Effector memory CD8-positive, alpha-beta T cell (primary cell): ENCODE data around the gene PIK3R1.

ENCODE experiments used
- ATAC-seq: fragments of 150-1000 bp; cut with Tn5 transposase; replicated peaks from 2 replicates; pipeline ENCODE4 v1.10.0; 2021; ENCODE audit warnings: mild to moderate bottlenecking, moderate library complexity
- DNase-seq, 3 experiments: peaks; one replicate each; pipeline ENCODE4 v3.0.0; 2021
- H3K27ac Mint-ChIP-seq, 2 donors: one replicate each; pipeline ENCODE4 v1.8.0; 2022; ENCODE audit warnings: mild to moderate bottlenecking in 2 of 2, mixed read lengths in 2 of 2, moderate library complexity in 2 of 2
- H3K27me3 Mint-ChIP-seq, 2 donors: one replicate each; pipeline ENCODE4 v1.8.0; 2022; ENCODE audit warnings: mixed read lengths in 2 of 2
- H3K36me3 Mint-ChIP-seq: one replicate; pipeline ENCODE4 v1.8.0; 2022; ENCODE audit warnings: mild to moderate bottlenecking, moderate library complexity, mixed read lengths; ENCODE audit not compliant: insufficient read depth
- H3K4me1 Mint-ChIP-seq, 2 donors: one replicate each; pipeline ENCODE4 v1.8.0; 2022; ENCODE audit warnings: low read depth in 2 of 2, mixed read lengths in 2 of 2
- H3K4me3 Mint-ChIP-seq, 2 donors: one replicate each; pipeline ENCODE4 v1.8.0; 2022; ENCODE audit warnings: mild to moderate bottlenecking in 2 of 2, mixed read lengths in 2 of 2, moderate library complexity in 2 of 2
- H3K9me3 Mint-ChIP-seq, 2 donors: one replicate each; pipeline ENCODE4 v1.8.0; 2022; ENCODE audit warnings: mixed read lengths in 2 of 2

PIK3R1 gene

DNA sequence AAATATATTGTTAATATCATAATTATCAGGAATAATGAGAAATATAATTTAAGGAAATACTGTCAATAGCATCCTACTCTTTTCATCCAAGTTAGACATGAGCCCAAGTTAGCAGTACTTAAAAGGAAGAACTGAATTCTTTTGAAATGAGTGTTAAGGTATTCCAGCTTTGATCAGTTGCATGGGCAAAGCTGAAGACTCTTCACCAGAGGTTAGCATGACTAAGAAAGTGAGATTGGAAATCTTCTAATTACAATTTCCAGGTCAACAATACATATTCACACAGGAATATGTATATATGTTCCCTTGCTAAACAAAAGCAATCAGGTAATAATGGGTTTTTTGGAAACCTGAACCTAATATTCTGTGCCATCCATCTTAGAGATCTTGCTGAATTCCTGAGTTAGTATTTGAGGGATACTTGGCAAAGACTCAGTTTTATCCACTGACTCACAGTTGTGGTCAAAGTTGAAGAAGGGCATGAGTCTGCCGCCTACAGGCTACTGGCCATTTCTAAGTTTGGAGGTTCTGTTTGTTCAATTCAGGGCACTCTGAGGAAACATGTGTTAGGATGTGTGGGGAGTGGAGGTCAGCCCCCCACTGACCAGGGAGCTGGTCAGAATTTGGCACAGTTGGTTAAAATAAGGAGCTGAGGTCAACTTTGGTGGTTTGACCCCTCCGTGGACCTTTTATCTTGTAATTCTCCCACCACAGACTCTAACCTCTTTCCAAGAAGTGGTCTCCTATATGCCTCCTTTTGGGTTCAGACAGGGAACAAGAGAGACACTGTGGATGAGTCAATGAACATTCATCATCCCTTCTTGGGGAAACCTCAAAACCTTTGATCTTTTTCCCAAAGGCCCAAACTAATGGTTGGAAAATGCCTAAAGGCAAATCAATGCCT, 118.3 kb downstream of the PIK3R1 start:
- no peak overlapping the region for H3K4me3 Mint-ChIP-seq
- no peaks in the 10 kb centered on the region for H3K27me3 Mint-ChIP-seq
- no peak overlapping the region for H3K27ac Mint-ChIP-seq
- no peak for DNase-seq
- no peak for ATAC-seq
- no peaks in the 10 kb centered on the region for H3K4me1 Mint-ChIP-seq
- H3K36me3 Mint-ChIP-seq, result no peaks in the 10 kb centered on the region
- no peaks in the 10 kb centered on the region for H3K9me3 Mint-ChIP-seq

GRCh38 chr5:68334553-68334886, 119.0 kb downstream of the PIK3R1 start:
- no peaks in the 10 kb centered on the region for H3K4me1 Mint-ChIP-seq
- no peaks in the 10 kb centered on the region for H3K9me3 Mint-ChIP-seq
- ATAC-seq, result no peak
- no peak for DNase-seq
- H3K27me3 Mint-ChIP-seq, result no peaks in the 10 kb centered on the region
- no peak overlapping the region for H3K27ac Mint-ChIP-seq
- H3K36me3 Mint-ChIP-seq, result no peaks in the 10 kb centered on the region
- no peak overlapping the region for H3K4me3 Mint-ChIP-seq

DNA sequence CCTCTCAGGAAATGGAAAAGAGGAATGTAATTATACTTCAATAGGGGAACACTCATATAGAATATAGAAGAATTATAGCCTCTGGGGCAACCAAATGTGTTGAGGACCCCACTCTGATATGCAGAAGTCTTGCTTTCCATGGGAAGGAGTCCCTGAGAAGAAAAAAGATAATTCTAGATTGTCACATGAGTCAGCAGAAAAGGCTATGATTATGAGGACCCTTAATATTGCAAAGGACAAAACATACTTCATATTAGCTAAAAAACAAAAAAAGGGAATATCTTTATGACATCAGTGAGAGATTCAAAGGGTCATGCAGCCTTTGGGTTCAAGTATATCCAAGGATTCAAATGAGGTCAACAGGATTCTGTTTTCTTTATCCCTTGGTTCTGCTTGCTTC, 119.5 kb downstream of the PIK3R1 start:
- no peaks in the 10 kb centered on the region for H3K4me1 Mint-ChIP-seq
- H3K4me3 Mint-ChIP-seq, result no peak overlapping the region
- no peaks in the 10 kb centered on the region for H3K36me3 Mint-ChIP-seq
- H3K9me3 Mint-ChIP-seq, result no peaks in the 10 kb centered on the region
- DNase-seq (no peak), ATAC-seq (no peak)
- no peak overlapping the region for H3K27ac Mint-ChIP-seq
- H3K27me3 Mint-ChIP-seq, result no peaks in the 10 kb centered on the region

- no peaks in the 10 kb centered on the region for H3K9me3 Mint-ChIP-seq
- no peak overlapping the region for H3K27ac Mint-ChIP-seq
- DNase-seq (no peak), ATAC-seq (no peak)
- no peak overlapping the region for H3K4me3 Mint-ChIP-seq
- H3K36me3 Mint-ChIP-seq, result no peaks in the 10 kb centered on the region
- H3K27me3 Mint-ChIP-seq, result no peaks in the 10 kb centered on the region
- no peaks in the 10 kb centered on the region for H3K4me1 Mint-ChIP-seq
These were observed 120.6 kb downstream of the PIK3R1 start for GRCh38 chr5:68336200-68336599.

- DNase-seq (no peak), ATAC-seq (no peak)
- Mint-ChIP-seq H3K4me1 (no peaks in the 10 kb centered on the region), H3K4me3 (no peak overlapping the region), H3K27ac (no peak overlapping the region), H3K9me3 (no peaks in the 10 kb centered on the region), H3K27me3 (no peaks in the 10 kb centered on the region), H3K36me3 (no peaks in the 10 kb centered on the region)
These were observed 121.7 kb downstream of the PIK3R1 start for GRCh38 chr5:68337235-68337634.

- H3K9me3 Mint-ChIP-seq, result no peaks in the 10 kb centered on the region
- H3K4me1 Mint-ChIP-seq, result peaks cover 9 to 10% of the 10 kb centered on the region in 2 donors
- H3K27me3 Mint-ChIP-seq, result no peaks in the 10 kb centered on the region
- H3K27ac Mint-ChIP-seq, result no peak overlapping the region
- no peaks in the 10 kb centered on the region for H3K36me3 Mint-ChIP-seq
- ATAC-seq, result no peak
- no peak for DNase-seq
- no peak overlapping the region for H3K4me3 Mint-ChIP-seq
These were observed 124.4 kb downstream of the PIK3R1 start for GRCh38 chr5:68339921-68340321.

- Mint-ChIP-seq H3K27ac (no peak overlapping the region), H3K27me3 (no peaks in the 10 kb centered on the region), H3K9me3 (no peaks in the 10 kb centered on the region), H3K4me1 (peaks cover 11 to 12% of the 10 kb centered on the region in 2 donors), H3K36me3 (no peaks in the 10 kb centered on the region), H3K4me3 (no peak overlapping the region)
- ATAC-seq (no peak), DNase-seq (no peak)
These were observed 125.5 kb downstream of the PIK3R1 start for GRCh38 chr5:68341006-68341405.

DNA sequence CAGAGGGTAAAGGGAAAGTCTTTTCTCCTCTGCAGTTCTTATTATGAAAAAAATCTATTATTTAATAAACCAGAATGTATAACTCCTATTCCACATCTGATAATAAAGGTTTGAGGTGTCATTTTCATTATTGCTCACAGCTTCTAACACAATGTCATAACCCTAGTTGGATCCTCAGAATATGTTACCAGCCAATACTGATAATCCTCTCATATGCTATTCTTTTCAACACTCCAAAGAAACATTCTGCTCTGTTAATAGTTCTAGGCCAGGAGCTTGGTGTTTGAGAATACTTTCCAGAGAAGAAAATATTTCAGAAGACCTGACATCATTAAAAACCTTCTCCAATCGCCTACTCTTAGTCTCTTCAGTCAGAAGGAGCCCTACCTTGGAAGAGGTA, 127.1 kb downstream of the PIK3R1 start:
- ATAC-seq (no peak), DNase-seq (no peak)
- no peaks in the 10 kb centered on the region for H3K9me3 Mint-ChIP-seq
- no peak overlapping the region for H3K27ac Mint-ChIP-seq
- no peaks in the 10 kb centered on the region for H3K36me3 Mint-ChIP-seq
- H3K4me3 Mint-ChIP-seq, result no peak overlapping the region
- H3K27me3 Mint-ChIP-seq, result no peaks in the 10 kb centered on the region
- peaks cover 11 to 14% of the 10 kb centered on the region in 2 donors for H3K4me1 Mint-ChIP-seq

DNA sequence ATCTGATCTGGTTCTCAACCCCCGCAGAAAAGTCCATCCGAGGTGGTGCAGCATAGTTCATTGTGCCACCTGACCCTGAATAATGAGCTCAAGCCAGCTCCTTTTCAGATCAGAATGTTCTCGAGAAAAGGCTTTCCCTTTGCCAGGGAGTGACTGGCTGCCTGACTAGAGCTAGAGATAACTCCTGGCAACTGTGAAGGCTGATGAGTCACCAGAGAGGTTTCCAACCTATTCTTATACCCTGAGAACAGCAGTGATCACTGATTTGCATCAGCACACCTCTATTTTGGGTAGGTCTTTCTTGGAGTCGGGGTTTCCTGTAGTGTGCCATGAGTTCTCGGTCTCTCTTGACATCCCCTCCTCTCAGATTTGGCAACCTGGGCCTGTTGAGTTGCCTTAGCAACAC, 127.9 kb downstream of the PIK3R1 start:
- Mint-ChIP-seq H3K4me3 (no peak overlapping the region), H3K27ac (no peak overlapping the region), H3K4me1 (peaks cover 11 to 17% of the 10 kb centered on the region in 2 donors), H3K27me3 (no peaks in the 10 kb centered on the region), H3K36me3 (no peaks in the 10 kb centered on the region), H3K9me3 (no peaks in the 10 kb centered on the region)
- DNase-seq (no peak), ATAC-seq (peak; percentile 36)

GRCh38 chr5:68344447-68345111, 129.0 kb downstream of the PIK3R1 start:
- no peaks in the 10 kb centered on the region for H3K9me3 Mint-ChIP-seq
- H3K4me1 Mint-ChIP-seq, result peaks cover 11 to 17% of the 10 kb centered on the region in 2 donors
- H3K36me3 Mint-ChIP-seq, result no peaks in the 10 kb centered on the region
- DNase-seq (peak in 2 of 3 experiments; percentile 5 to 7), ATAC-seq (peak; percentile 76)
- H3K27ac Mint-ChIP-seq, result peak overlapping the region; percentile 3 to 90
- peak overlapping the region in 1 of 2 donors; percentile 1 for H3K4me3 Mint-ChIP-seq
- H3K27me3 Mint-ChIP-seq, result no peaks in the 10 kb centered on the region

- ATAC-seq, result no peak
- Mint-ChIP-seq H3K27ac (peak overlapping the region; percentile 3 to 90), H3K27me3 (no peaks in the 10 kb centered on the region), H3K4me3 (no peak overlapping the region), H3K4me1 (peaks cover 11 to 17% of the 10 kb centered on the region in 2 donors), H3K9me3 (no peaks in the 10 kb centered on the region), H3K36me3 (no peaks in the 10 kb centered on the region)
- no peak for DNase-seq
These were observed 129.6 kb downstream of the PIK3R1 start for GRCh38 chr5:68345171-68345570.

- Mint-ChIP-seq H3K27ac (no peak overlapping the region), H3K27me3 (no peaks in the 10 kb centered on the region), H3K36me3 (no peaks in the 10 kb centered on the region), H3K9me3 (no peaks in the 10 kb centered on the region), H3K4me3 (no peak overlapping the region), H3K4me1 (peaks cover 11 to 17% of the 10 kb centered on the region in 2 donors)
- DNase-seq, result no peak
- no peak for ATAC-seq
These were observed 130.0 kb downstream of the PIK3R1 start for GRCh38 chr5:68345582-68345981.

DNA sequence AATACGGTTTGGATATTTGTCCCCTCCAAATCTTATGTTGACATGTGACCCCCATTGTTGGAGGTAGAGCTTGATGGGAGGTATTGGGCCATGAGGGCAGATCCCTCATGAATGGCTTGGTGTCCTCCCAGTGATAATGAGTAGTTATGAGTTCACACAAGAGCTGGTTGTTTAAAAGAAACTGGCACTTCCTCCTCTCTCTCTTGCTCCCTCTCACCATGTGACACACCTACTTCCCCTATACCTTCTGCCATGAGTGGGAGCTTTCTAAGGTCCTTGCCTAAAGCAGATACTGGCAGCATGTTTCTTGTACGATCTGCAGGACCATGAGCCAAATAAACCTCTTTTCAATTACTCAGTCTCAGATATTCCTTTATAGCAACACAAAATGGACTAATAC, 132.0 kb downstream of the PIK3R1 start:
- ATAC-seq (no peak), DNase-seq (no peak)
- Mint-ChIP-seq H3K27ac (no peak overlapping the region), H3K36me3 (no peaks in the 10 kb centered on the region), H3K9me3 (no peaks in the 10 kb centered on the region), H3K27me3 (no peaks in the 10 kb centered on the region), H3K4me1 (peaks cover 11 to 17% of the 10 kb centered on the region in 2 donors), H3K4me3 (no peak overlapping the region)
